ENCODE results near the gene PEA15.

DNA sequence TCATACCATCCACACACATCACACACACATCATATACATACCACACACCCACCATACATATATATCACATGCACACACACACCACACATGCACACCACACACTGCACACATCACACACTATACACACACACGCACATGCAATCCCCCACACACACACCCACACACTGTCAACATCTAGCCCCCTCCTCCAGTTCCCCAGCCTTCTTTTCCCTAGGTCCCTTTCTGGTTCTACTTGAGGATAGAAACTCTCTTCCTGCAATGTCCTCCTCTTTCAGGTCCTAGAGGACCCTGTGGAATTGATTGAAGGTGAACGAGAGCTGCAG is 10.5 kb upstream of the PEA15 start:
- TF ChIP-seq, protein P1, sequence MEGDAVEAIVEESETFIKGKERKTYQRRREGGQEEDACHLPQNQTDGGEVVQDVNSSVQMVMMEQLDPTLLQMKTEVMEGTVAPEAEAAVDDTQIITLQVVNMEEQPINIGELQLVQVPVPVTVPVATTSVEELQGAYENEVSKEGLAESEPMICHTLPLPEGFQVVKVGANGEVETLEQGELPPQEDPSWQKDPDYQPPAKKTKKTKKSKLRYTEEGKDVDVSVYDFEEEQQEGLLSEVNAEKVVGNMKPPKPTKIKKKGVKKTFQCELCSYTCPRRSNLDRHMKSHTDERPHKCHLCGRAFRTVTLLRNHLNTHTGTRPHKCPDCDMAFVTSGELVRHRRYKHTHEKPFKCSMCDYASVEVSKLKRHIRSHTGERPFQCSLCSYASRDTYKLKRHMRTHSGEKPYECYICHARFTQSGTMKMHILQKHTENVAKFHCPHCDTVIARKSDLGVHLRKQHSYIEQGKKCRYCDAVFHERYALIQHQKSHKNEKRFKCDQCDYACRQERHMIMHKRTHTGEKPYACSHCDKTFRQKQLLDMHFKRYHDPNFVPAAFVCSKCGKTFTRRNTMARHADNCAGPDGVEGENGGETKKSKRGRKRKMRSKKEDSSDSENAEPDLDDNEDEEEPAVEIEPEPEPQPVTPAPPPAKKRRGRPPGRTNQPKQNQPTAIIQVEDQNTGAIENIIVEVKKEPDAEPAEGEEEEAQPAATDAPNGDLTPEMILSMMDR (IDR thresholded peaks at IDR 0.05) = no peak
- no peak for TF ChIP-seq EZH2phosphoT487 (IDR thresholded peaks at IDR 0.05)
